OCI-LY1 (cell line): ENCODE measurements around the gene GKN2.

Experiments used
- H2AFZ ChIP-seq: fragments of 200-600 bp; sonication (generic), shearing (Covaris generic); 2 replicates; pipeline ENCODE4 v1.6.0; 2014; ENCODE audit warnings: antibody characterized with exemption, mild to moderate bottlenecking, low read length
- H3F3A ChIP-seq: fragments of 200-600 bp; sonication (generic), shearing (Covaris generic); 2 replicates; pipeline ENCODE4 v1.6.0; 2014; ENCODE audit warnings: mild to moderate bottlenecking, antibody characterized with exemption, low read length, moderate library complexity; ENCODE audit not compliant: insufficient read depth
- H3K27ac ChIP-seq: fragments of 200-600 bp; sonication (generic); 2 replicates; pipeline ENCODE4 v1.5.1; 2014; ENCODE audit warnings: low read length, mixed run types, mild to moderate bottlenecking, low read depth; ENCODE audit not compliant: poor library complexity, severe bottlenecking
- H3K27me3 ChIP-seq: fragments of 200-600 bp; sonication (generic); 2 replicates; pipeline ENCODE4 v1.6.0; 2014; ENCODE audit warnings: antibody characterized with exemption, mild to moderate bottlenecking, low read length, moderate library complexity; ENCODE audit not compliant: insufficient read depth
- H3K36me3 ChIP-seq: fragments of 200-600 bp; sonication (generic); 2 replicates; pipeline ENCODE4 v1.6.1; 2014; ENCODE audit warnings: mild to moderate bottlenecking, antibody characterized with exemption, low read length, moderate library complexity, mixed read lengths; ENCODE audit not compliant: insufficient read depth
- H3K4me1 ChIP-seq: fragments of 200-600 bp; sonication (generic); 2 replicates; pipeline ENCODE4 v1.5.1; 2014; ENCODE audit warnings: mild to moderate bottlenecking, low read length, moderate library complexity; ENCODE audit not compliant: insufficient read depth, severe bottlenecking
- H3K4me2 ChIP-seq: fragments of 200-600 bp; sonication (generic), shearing (Covaris generic); 2 replicates; pipeline ENCODE4 v1.6.1; 2014; ENCODE audit warnings: low read length
- H3K4me3 ChIP-seq: fragments of 200-600 bp; sonication (generic); 2 replicates; pipeline ENCODE4 v1.5.1; 2014; ENCODE audit warnings: low read length, low read depth, mild to moderate bottlenecking, mixed read lengths; ENCODE audit not compliant: poor library complexity, severe bottlenecking
- H3K79me2 ChIP-seq: fragments of 200-600 bp; shearing (Covaris generic); 2 replicates; pipeline ENCODE4 v1.6.1; 2016; ENCODE audit warnings: mixed run types, low read length, mixed read lengths; ENCODE audit not compliant: insufficient read depth
- H3K9ac ChIP-seq: fragments of 200-600 bp; sonication (generic), shearing (Covaris generic); 2 replicates; pipeline ENCODE4 v1.6.1; 2014; ENCODE audit warnings: mild to moderate bottlenecking, low read length, mixed read lengths
- H3K9me2 ChIP-seq: fragments of 200-600 bp; sonication (generic), shearing (Covaris generic); 2 replicates; pipeline ENCODE4 v1.6.1; 2014; ENCODE audit warnings: low read depth, mild to moderate bottlenecking, low read length, mixed read lengths
- H3K9me3 ChIP-seq: fragments of 200-600 bp; shearing (Covaris generic); 2 replicates; pipeline ENCODE4 v1.6.1; 2014; ENCODE audit warnings: low read length, mixed read lengths
- H4K20me1 ChIP-seq: fragments of 200-600 bp; sonication (generic), shearing (Covaris generic); 2 replicates; pipeline ENCODE4 v1.6.0; 2016; ENCODE audit warnings: mild to moderate bottlenecking, low read length; ENCODE audit not compliant: insufficient read depth
- CTCF ChIP-seq: fragments of 200-600 bp; sonication (generic), shearing (Covaris generic); IDR thresholded peaks from 2 replicates; pipeline ENCODE4 v1.5.1; 2017; ENCODE audit warnings: mild to moderate bottlenecking, antibody characterized with exemption, low read length, moderate library complexity, mixed read lengths
- EZH2 ChIP-seq: fragments of 200-600 bp; sonication (generic), shearing (Covaris generic); IDR thresholded peaks from 2 replicates; pipeline ENCODE4 v1.8.0; 2017; ENCODE audit warnings: borderline replicate concordance, mixed run types, mild to moderate bottlenecking, antibody characterized with exemption, low read length, moderate library complexity, mixed read lengths

Gene GKN2

DNA sequence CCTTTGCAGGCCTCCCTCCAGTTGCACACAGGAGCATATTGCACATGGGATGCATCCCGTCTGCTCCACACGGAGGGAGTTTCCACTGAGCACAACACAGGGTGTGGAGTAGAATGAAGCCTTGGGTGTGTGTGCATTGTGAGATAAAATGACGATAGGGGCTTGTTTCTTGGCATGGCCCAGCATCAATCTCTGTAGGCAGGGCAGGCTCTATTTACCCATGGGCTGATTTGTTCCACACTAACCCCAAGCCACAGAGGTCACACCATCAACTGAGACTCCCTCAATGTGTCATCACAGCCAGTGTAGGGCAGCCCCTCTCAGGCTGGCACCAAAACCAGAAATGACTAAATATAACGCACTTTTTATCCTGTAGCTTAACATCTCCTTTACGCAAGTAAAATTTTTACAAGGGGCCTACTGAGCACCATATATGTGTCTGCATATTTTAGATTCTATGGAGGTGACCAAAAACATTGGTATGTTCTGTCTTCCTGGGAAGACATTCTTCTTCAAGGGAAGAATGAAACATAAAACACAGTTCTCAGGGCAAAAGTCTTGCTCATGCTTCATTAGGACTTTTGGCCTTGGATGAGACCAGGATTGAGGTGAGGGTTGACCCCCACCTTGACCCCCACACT is 19.0 kb upstream of the GKN2 start:
- no peaks in the 10 kb centered on the region for H3K9me2 ChIP-seq
- H2AFZ ChIP-seq, result no peak overlapping the region
- H3K36me3 ChIP-seq, result no peaks in the 10 kb centered on the region
- H3K9me3 ChIP-seq, result no peaks in the 10 kb centered on the region
- no peaks in the 10 kb centered on the region for H3K4me1 ChIP-seq
- H3K4me2 ChIP-seq, result no peak overlapping the region
- no peak overlapping the region for H3K27ac ChIP-seq
- no peaks in the 10 kb centered on the region for H3F3A ChIP-seq
- no peak overlapping the region for H3K9ac ChIP-seq
- TF ChIP-seq CTCF (no peak), EZH2 (no peak)
- no peaks in the 10 kb centered on the region for H4K20me1 ChIP-seq
- H3K79me2 ChIP-seq, result no peaks in the 10 kb centered on the region
- no peaks in the 10 kb centered on the region for H3K27me3 ChIP-seq
- H3K4me3 ChIP-seq, result no peak overlapping the region

DNA sequence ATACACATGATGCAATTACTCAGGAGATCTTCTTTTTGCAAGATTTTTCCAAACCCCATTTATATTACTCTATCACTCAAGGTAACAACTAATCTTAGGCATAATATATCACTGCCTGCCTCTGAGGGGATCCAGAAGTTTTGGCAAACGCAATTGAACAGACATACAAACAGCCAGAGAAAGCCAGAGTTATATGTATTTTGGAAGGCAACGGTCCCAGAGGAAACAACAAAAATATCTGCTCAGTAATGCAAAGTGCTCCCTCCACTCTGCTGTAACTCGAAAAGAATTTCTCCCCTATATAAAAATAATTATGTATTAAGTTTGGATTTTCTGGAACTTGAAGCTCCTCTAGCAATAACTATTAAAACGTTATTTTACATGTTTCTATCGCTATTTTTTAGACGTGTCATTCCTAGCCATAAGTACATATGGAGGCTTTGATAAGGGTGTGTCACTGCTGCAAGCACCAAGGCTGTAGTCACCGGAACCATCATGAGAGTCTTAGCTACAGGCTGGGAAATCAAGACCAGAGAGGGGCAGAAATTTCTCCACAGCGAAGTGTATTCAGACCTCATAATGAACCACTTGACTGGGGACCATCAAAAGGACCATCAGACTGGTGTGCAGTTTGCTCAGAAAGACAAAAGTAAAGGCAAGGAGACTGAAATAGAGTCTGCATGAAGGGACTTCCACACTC is 18.0 kb upstream of the GKN2 start:
- TF ChIP-seq EZH2 (no peak), CTCF (no peak)
- Histone ChIP-seq H3F3A (no peaks in the 10 kb centered on the region), H4K20me1 (no peaks in the 10 kb centered on the region), H3K27me3 (no peaks in the 10 kb centered on the region), H3K9ac (no peak overlapping the region), H3K4me2 (no peak overlapping the region), H3K79me2 (no peaks in the 10 kb centered on the region), H3K9me2 (no peaks in the 10 kb centered on the region), H3K36me3 (no peaks in the 10 kb centered on the region), H3K27ac (no peak overlapping the region), H3K4me1 (no peaks in the 10 kb centered on the region), H3K4me3 (no peak overlapping the region), H3K9me3 (no peaks in the 10 kb centered on the region), H2AFZ (no peak overlapping the region)

- no peaks in the 10 kb centered on the region for H3K4me1 ChIP-seq
- H3K27ac ChIP-seq, result no peak overlapping the region
- no peak overlapping the region for H3K4me3 ChIP-seq
- no peaks in the 10 kb centered on the region for H3K36me3 ChIP-seq
- TF ChIP-seq CTCF, result no peak
- no peaks in the 10 kb centered on the region for H3K79me2 ChIP-seq
- H4K20me1 ChIP-seq, result no peaks in the 10 kb centered on the region
- H3F3A ChIP-seq, result no peaks in the 10 kb centered on the region
- no peak overlapping the region for H2AFZ ChIP-seq
- no peak overlapping the region for H3K9ac ChIP-seq
- no peaks in the 10 kb centered on the region for H3K27me3 ChIP-seq
- H3K4me2 ChIP-seq, result no peak overlapping the region
- no peaks in the 10 kb centered on the region for H3K9me3 ChIP-seq
- no peaks in the 10 kb centered on the region for H3K9me2 ChIP-seq
Measured at GRCh38 chr2:68969736-68970490, 17.2 kb upstream of the GKN2 start.
